ENCODE results near the gene GLRA3.
"Not testable (repeated sequence)": the region's sequence is repeated elsewhere in the genome, so short reads cannot be mapped to it uniquely, and the experiment has no call there.

Gene GLRA3

DNA sequence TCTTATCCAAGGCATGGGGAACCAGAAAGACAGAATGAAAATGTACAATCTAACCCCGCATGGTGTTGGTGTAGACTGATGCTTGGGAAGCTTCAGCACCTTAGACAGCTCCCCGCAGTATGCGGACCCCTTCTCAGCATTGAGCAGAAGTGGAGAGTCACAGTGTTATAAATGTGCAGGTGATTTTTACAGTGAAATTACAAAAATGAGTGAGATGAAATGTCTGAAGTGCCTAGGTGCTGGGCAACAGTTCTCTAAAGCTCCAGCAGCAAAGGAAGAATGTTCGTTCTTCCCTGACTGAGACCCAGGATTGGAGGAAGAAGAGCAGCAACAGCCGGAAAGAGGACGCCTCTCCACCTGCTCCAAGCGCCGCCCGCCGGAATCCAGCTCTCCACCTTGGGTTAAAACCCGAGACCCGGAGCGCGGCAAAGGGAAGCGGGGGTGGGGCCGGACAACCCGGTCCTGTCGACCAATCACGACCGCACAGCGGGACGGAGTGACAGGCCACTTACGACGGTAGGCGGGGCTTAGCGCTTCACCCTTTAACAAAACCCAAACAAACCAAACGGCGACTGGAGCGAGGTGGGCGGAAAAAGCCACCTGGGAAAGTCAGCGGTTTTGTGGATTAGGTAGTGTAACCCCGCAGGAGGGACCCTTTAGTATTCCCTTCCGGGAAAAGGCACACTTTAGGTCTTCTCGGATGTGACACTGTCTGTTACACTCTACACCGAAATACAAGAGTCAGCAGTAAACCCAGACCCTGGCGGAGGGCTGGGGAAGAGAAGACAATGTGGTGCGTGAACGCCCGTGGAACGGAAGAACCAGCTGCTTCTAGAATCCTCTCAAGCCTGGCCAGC lies at the start of gene GLRA3:
Gene GLRA3, minus strand, starts transcription at position 403 of the 857 bp plus-strand sequence. CDS start 436 bp downstream, outside the sequence.
- in situ Hi-C loops (cut with MboI; ENCODE audit: low sequenced_read_pairs) = no loop called here

DNA sequence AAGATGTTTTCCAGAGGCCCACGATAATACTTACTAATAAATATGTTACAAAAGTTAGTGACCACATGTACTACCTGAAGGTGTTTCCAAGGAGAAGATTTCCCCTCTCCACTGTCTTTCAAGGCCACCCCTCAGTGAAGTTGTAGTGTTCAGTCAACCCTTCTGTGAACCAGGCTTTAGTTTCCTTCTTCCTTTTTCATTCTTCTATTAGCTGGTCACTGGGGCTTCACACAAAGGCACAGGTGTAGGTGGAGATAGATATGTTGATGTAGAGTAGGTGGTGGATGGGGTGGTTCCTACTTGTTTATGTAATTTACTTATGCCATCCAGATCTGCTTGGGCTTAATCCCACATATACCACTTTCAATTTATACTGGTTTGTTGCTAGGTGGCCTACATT lies 45.9 kb upstream of the GLRA3 start:
- in situ Hi-C loops (cut with MboI; ENCODE audit: low sequenced_read_pairs) = no loop called here

DNA sequence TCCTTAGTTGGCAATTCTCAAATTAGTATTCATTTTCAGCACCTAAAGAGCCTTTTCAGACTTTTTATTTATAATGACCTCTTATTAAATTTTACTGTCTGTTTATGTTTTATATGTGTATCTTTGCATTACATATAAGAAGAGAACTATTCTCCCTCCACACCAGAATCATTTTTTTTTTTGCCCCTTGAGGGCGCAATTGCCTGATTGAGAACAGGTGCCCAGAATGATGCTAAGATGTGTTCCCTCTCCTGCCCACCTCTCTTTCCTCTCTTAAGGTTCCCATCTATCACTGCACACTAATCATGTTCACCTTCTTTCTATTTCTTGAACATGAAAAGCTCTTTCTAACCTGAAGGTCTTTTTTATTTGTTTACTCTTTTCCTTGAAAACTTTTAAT lies 44.9 kb upstream of the GLRA3 start:
- in situ Hi-C loops (cut with MboI; ENCODE audit: low sequenced_read_pairs) = no loop called here

DNA sequence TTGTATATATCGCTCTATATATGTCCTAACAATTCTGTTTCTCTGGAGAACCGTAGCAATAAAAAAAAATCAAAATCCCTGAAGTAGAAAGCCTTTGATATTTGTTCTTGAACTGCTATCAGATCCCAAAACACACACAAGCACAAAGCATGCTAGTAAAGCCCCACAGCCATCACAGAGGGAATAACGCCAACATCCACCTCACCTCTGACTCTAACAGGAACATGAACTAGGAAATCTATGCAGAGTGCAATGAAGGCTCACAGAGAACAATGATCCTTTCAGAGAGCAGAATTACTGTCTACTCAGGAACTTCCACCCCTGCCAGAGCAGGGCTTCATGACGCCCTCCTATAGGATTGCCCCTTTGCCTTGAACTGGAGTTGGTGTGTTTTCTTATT lies 44.1 kb upstream of the GLRA3 start:
- in situ Hi-C loops (cut with MboI; ENCODE audit: low sequenced_read_pairs) = not testable (repeated sequence)

DNA sequence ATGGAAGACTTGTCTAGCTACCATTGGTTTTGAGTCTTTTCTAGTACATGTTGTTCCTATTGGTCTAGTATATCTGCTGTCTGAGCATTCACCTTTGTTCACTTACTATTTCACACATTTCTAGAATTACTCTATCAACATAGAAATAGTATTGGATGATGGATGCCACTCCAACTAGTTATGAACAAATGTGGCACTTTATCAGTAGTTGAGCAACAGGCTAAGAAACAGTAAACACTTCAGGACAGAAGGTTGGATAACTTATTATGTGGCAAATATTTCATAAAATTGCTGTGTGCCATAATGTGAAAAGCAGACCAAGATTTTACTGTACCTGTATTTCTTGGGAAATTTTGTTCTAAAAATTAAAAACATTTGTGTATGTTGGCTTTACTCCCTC lies 42.4 kb upstream of the GLRA3 start:
- in situ Hi-C loops (cut with MboI; ENCODE audit: low sequenced_read_pairs) = no loop called here

DNA sequence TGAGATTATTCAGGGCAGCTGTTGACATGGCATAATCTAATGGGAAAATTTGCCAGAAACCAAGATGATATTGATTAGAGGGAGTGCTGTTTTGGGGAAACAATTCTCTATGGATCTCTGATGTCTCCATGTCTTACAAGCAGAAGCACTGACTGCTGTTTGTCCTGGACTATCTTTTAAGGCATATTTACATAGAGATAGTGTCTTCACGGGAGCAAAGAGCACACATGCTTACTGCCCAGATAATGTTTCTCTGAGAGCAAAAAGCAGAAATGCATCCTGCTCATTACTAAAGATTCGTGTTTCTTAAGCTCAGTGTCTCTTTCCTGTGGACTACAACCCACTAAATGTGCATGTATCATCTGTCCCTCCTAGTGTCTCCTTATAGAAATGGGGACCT lies 41.3 kb upstream of the GLRA3 start:
- in situ Hi-C loops (cut with MboI; ENCODE audit: low sequenced_read_pairs) = no loop called here

DNA sequence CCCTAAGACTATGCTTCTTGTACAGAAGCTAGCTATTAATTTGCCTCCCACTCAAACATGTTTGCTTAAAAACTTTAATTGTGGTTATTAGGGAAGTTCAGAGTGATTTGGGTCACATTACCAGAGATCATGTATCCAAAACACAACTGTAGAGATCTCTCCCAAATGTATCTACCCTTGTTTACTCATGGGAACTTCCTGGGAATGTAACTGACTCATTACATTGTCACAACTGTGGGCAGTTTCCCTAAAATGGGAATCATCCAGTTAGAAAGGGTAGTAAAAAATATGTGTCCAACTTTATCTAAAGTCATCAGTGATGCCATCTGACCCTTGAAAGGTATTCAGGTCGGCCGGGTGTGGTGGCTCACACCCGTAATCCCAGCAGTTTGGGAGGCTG lies 40.3 kb upstream of the GLRA3 start:
- in situ Hi-C loops (cut with MboI; ENCODE audit: low sequenced_read_pairs) = no loop called here

DNA sequence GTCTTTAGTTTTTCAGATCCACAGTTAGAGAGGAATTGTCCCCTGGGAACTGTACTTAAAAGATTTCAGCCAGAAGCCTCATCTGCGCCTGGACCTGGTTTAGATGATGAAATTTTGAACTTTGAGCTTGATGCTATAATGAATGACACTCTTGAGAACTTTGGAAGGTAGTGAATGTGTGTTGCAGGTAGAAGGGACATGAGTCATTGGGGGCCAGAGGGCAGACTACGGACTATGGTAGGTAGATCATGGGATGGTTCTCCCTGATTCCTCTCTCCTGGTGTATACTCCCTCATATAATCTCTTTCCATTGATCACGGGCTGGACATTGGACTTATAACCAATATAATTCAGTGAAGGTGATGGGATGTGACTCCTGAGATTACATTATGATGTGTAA lies 38.9 kb upstream of the GLRA3 start:
- in situ Hi-C loops (cut with MboI; ENCODE audit: low sequenced_read_pairs) = no loop called here

DNA sequence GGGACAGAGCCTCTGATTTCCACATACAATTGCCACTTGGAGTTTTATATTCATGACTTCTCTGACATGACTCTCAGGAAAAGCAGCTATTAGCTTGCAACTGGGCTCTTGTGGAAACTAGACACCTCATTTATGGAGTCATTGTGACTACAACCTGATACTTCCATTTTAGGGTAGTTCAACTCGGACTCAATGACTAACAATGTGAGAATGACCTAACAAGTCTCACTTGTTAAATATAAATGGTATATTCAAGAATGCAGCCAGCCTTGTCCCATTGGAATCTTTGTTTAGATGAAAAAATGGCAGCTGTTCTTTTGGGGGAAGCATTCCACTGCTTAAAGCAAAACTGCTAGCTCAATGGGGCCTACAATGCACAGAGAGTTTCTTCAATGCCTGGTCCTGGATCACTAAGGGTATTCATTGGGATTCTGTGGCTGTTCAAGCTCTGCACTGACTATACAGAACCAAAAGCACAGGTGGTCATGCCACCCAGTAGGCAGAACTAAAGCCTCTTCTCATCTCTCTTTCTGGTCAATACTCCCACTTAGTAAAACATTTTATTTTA lies 36.5 kb upstream of the GLRA3 start:
- in situ Hi-C loops (cut with MboI; ENCODE audit: low sequenced_read_pairs) = no loop called here

DNA sequence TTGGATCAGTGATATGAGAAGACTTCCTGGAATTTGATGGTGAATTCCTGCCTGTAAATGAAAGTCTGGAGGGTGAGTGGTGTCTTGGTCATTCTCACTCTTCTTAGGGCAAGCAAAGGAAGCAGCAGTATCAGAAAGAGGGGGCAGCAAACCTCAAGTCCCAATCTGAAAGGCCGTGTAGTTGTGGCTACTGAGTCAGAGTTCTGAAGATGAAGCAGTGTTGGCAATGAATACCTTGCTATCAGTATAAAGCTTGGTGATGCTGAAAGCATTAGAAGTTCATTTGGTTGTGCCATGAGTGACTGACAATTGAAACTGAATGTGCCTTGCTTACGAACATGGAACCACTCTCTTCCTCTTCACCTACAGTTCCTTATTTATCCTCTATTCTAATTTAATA lies 35.0 kb upstream of the GLRA3 start:
- in situ Hi-C loops (cut with MboI; ENCODE audit: low sequenced_read_pairs) = no loop called here

DNA sequence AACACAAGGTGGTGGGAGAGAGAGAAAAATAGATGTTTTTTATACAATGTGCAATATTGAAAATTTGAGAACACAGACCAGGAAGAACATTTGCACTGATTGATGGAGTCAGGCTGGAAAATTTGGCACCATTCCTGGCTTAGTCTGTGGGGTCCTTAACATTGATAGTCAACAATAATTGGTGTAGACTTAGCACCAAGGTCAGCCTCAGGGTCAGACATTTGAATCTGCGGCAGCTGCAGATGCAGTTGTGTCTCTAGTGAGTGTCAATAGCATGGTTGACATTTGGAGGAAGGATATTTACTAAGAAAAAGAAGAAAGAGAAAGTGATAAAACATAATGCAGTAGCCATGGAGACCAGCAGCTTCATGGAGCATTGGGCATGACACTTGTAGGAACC lies 31.5 kb upstream of the GLRA3 start:
- in situ Hi-C loops (cut with MboI; ENCODE audit: low sequenced_read_pairs) = no loop called here

DNA sequence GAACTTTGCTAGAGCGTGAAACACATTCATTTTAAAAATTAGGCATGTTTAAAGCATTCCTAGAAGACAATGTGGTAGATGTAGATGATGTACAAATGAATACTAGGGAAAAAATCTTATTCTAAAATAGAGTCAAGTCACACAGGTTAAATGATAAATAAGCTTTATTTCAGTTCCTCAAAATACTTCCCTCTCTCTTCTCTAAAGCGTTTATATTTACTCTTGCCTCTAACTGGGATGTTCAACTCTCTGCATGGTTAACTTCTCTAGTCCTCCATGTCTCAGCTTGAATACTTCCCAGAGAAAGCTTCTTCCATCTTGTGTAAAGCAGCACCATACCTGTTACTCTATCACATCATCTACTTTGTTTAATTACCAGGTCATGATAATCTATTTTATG lies 30.9 kb upstream of the GLRA3 start:
- in situ Hi-C loops (cut with MboI; ENCODE audit: low sequenced_read_pairs) = no loop called here

DNA sequence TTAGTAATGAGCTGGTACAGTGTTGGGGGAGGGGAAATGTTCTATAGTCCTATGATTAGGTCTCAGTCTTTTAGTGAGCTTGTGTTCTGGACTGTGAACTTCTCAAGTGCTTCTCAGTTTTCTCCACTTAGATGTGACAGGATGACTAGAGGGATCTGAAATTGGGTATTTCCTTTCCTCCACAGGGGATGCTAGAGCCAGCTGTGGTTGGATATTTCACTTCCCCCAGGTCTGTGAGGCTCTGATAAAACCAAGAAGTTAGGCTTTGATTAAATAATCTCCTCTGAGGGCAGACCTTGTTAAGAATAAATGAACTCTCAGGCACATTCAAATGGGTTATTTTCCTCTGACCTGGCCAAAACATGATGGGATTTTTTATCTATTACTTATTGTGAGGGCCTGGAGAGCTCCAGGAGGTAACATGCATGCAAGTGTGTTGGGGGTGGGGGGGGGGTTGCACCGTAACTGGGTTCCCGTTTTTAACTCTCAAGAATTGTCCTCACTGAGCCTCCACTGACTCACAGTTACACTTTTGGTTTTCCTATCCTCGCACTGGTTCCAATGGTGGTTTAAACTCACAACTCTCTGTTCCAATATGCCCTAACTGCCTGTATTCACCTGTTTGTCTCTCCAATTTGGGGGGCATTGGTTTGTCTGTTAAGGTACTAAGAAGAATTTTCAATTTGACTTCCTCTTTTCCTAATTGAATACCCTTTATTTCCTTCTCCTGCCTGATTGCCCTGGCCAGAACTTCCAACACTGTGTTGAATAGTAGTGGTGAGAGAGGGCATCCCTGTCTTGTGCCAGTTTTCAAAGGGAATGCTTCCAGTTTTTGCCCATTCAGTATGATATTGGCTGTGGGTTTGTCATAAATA lies 28.1 kb upstream of the GLRA3 start:
- in situ Hi-C loops (cut with MboI; ENCODE audit: low sequenced_read_pairs) = no loop called here

DNA sequence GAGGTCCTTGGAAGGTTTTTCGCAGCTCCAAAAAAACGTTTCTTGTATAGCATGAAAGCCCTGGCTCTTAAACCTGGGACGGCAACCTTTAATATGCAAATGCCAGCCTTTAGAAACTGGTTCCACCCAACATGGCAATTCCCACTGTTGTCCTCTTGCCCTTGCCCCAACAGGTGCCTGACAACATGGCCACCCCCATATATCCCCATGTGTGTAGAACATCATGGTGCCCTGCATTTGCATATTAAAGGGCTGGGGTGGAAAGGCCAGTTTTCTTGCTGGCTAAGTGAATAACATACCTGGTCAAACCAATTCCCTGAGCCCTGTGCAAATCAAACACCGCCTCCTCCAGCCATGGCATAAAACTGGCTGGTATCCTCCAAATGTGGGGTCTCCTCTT lies 26.0 kb upstream of the GLRA3 start:
- in situ Hi-C loops (cut with MboI; ENCODE audit: low sequenced_read_pairs) = no loop called here

DNA sequence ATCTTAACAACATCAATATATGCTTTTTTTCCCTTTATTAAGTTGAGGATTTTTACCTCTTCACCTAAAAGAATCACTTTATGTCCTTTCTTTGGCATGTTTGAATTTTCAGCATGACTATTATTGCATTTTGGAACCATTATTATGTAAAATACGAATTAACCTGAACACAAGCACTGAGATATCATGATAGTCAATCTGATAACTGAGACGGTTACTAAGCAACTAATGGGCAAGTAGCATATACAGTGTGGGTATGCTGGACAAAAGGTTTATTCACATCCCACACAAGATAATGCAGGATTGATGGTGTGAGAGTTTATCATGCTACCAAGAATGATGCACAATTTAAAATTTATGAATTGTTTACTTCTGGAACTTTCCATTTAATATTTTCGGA lies 24.6 kb upstream of the GLRA3 start:
- in situ Hi-C loops (cut with MboI; ENCODE audit: low sequenced_read_pairs) = no loop called here

DNA sequence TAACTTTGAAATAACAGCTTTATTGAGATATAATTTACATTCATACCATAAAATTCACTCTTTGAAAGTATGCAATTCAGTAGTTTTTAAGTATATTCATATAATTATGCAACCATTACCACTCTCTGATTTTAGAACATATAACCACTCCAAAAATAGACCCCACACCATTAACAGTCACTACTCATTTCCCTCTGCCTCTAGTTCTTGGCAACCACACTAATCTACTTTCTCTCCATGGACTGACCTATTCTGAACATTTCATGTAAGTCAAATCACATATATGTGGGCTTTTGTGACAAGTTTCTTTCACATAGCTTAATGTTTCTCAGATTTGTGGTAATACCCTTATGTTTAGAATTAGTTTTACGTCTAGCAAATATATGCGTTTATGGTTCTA lies 19.5 kb upstream of the GLRA3 start:
- in situ Hi-C loops (cut with MboI; ENCODE audit: low sequenced_read_pairs) = no loop called here

DNA sequence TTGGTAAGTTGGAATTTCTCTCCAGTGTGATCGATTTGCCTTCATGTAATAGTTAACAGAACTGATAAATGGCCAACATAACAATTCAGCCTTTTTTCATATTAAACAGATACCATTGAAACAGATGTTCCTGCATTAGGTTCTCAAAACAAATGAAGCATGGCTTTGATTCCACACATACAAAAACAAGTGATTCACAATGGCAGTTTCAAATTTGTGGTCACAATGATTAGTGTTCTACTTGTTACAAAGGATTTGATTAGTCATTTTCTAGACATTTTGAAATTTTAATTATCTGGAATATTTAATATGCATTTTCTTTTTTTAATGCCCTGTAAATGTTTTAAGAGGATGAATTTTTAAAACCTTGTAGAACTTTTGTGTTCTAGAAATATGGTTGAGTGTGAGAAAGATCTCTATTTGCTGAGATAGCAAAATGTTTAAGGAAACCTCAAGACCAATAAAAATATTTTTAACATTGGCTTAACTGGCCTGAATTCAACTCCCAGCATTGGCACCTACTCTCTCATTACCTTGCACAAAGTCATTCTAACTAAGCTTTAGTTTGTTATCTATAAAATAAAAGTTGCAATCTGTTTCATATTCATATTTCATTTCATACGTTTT lies 18.9 kb upstream of the GLRA3 start:
- in situ Hi-C loops (cut with MboI; ENCODE audit: low sequenced_read_pairs) = no loop called here

DNA sequence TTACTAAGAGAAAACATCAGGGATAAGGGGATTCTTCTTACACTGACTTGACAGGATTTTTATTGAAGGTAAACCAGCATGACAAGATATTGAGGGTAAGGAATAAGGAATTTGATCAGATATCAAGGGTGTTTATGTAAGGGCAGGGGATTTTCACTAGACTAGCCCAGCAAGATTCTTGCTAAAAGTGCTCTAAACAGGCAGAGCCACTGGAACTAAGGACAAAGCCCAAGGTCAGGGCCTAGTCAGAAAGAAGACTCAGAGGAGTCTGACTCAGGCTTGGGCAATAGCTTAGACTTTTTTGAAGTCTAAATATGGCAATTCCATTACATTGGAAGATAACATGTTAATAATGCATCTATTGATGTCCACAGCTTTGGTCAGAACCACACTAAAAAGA lies 6.5 kb upstream of the GLRA3 start:
- in situ Hi-C loops (cut with MboI; ENCODE audit: low sequenced_read_pairs) = no loop called here

DNA sequence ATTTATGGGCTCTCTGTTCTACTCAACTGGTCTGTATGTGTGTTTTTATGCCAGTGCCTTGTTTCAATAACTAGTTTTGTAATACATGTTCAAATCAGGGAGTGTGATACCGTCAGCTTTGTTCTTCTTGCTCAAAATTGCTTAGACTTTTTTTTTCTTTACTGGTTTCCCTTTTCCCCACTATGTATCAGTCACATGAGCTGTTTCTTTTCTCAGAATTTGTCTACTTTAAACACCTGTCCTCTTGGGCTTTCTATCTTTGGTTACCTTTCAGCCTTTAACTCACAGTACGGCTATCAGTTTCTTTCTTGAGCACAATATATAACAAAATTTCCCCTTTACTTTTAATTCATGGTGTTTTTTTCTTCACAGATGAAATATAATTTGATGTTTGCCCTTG lies 5.4 kb upstream of the GLRA3 start:
- in situ Hi-C loops (cut with MboI; ENCODE audit: low sequenced_read_pairs) = no loop called here

DNA sequence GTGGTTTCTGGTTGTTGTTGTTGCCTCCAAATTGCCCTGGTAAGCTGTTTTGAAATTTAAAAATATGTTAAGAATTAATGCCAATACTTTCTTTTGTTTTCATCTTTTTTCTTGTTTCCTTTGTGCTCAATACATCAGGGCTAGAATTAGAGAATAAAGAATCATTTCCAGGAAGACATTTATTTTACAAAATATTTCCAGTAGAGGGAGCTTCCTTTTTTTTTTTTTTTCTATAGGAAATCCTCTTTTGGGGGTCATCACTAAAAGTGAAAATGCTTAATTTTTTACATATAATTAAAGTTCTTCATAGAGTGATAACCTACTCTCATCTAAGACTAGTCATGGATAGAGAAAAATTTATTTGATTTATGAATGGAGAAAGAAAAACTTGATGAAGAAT lies 2.4 kb downstream of the GLRA3 start:
- in situ Hi-C loops (cut with MboI; ENCODE audit: low sequenced_read_pairs) = no loop called here

DNA sequence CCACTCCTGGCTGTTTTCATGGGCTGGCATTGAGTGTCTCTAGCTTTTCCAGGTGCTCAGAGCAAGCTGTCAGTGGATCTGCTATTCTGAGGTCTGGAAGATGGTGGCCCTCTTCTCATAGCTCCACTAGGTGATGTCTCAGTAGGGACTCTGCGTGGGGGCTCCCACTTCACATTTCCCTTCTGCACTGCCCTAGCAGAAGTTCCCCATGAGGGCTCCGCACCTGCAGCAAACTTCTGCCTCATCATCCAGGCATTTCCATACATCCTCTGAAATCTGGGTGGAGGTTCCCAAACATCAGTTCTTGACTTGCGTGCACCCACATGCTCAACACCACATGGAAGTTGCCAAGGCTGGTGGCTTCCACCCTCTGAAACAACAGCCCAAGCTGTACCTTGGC lies 13.8 kb downstream of the GLRA3 start:
- in situ Hi-C loops (cut with MboI; ENCODE audit: low sequenced_read_pairs) = no loop called here
